ENCODE data around the gene SSC4D. TPM values are rescaled to one million over a fixed set of nuclear protein-coding genes. Genes with fewer than 3 reads are reported as not detected.
"Not testable (repeated sequence)": the region's sequence is repeated elsewhere in the genome, so short reads cannot be mapped to it uniquely, and the experiment has no call there.

SSC4D gene
- total RNA-seq, 1 donor from 2014 or later: not detected

DNA sequence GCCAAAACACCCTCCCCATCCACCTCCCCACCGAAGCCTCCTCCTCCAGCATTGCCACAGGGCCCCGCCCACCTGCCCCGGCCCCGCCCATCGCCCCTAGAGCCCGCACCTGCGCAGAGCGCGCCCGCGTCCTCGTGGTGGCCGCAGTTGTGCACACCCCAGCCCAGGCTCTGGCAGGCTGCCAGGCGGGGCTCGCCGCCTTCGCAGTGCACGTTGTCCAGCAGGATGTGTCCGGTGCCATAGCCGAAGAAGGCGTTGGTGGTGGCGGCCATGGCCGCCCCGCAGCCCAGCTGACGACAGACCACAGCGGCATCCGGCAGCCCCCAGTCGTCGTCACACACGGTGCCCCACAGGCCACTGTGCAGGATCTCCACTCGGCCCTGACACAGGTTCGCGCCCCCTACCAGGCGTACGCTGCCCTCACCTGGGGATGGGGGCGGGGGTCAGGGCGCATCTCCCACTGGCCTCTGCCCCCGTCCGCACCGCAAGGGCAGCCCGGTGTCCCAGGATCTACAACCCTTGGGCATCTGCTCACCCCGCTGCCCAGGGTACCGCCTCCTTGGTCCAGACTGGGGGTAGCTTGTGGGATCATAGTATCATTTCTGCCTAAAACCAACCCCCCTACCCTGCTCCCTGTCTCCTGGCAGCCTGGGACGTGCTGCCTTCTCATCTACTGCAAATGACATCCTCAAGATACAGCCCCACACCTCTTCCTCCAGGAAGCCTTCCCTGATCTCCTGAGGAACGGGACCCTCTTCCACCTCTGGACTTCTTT is 11.9 kb downstream of the SSC4D start:
- DNase-seq (ENCODE audit: extremely low spot score in 2 of 2): no peak
- peak in 1 of 2 donors; percentile 47 for TF ChIP-seq POLR2AphosphoS5 (IDR thresholded peaks at IDR 0.05; ENCODE audit: insufficient read depth in 1 of 2, low read depth in 1 of 2)
- TF ChIP-seq POLR2A (IDR thresholded peaks at IDR 0.05): no peak
- TF ChIP-seq, protein P1, sequence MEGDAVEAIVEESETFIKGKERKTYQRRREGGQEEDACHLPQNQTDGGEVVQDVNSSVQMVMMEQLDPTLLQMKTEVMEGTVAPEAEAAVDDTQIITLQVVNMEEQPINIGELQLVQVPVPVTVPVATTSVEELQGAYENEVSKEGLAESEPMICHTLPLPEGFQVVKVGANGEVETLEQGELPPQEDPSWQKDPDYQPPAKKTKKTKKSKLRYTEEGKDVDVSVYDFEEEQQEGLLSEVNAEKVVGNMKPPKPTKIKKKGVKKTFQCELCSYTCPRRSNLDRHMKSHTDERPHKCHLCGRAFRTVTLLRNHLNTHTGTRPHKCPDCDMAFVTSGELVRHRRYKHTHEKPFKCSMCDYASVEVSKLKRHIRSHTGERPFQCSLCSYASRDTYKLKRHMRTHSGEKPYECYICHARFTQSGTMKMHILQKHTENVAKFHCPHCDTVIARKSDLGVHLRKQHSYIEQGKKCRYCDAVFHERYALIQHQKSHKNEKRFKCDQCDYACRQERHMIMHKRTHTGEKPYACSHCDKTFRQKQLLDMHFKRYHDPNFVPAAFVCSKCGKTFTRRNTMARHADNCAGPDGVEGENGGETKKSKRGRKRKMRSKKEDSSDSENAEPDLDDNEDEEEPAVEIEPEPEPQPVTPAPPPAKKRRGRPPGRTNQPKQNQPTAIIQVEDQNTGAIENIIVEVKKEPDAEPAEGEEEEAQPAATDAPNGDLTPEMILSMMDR (IDR thresholded peaks at IDR 0.05): peak in 1 of 3 experiments; percentile 12
- H3K4me1 ChIP-seq: peaks cover 19% of the 10 kb centered on the region
- H3K9me3 ChIP-seq: no peaks in the 10 kb centered on the region
- no peaks in the 10 kb centered on the region for H3K36me3 ChIP-seq
- intact Hi-C loops (cut with DNase I): no loop called here
- peak overlapping the region; percentile 48 to 50 for H3K4me3 ChIP-seq
- peak overlapping the region; percentile 44 for H3K27ac ChIP-seq
- H3K27me3 ChIP-seq: no peaks in the 10 kb centered on the region

- Histone ChIP-seq H3K27ac (no peak overlapping the region), H3K36me3 (no peaks in the 10 kb centered on the region), H3K4me3 (peak overlapping the region in 1 of 2 donors; percentile 48), H3K27me3 (no peaks in the 10 kb centered on the region), H3K4me1 (peaks cover 22% of the 10 kb centered on the region), H3K9me3 (no peaks in the 10 kb centered on the region)
- no peak for TF ChIP-seq POLR2AphosphoS5 (IDR thresholded peaks at IDR 0.05; ENCODE audit: insufficient read depth in 1 of 2, low read depth in 1 of 2)
- TF ChIP-seq, protein P1 (IDR thresholded peaks at IDR 0.05): no peak
- no peak for TF ChIP-seq POLR2A (IDR thresholded peaks at IDR 0.05)
- intact Hi-C loops (cut with DNase I): no loop called here
- no peak for DNase-seq (ENCODE audit: extremely low spot score in 2 of 2)
Measured at GRCh38 chr7:76396864-76397263, 12.6 kb downstream of the SSC4D start.

DNA sequence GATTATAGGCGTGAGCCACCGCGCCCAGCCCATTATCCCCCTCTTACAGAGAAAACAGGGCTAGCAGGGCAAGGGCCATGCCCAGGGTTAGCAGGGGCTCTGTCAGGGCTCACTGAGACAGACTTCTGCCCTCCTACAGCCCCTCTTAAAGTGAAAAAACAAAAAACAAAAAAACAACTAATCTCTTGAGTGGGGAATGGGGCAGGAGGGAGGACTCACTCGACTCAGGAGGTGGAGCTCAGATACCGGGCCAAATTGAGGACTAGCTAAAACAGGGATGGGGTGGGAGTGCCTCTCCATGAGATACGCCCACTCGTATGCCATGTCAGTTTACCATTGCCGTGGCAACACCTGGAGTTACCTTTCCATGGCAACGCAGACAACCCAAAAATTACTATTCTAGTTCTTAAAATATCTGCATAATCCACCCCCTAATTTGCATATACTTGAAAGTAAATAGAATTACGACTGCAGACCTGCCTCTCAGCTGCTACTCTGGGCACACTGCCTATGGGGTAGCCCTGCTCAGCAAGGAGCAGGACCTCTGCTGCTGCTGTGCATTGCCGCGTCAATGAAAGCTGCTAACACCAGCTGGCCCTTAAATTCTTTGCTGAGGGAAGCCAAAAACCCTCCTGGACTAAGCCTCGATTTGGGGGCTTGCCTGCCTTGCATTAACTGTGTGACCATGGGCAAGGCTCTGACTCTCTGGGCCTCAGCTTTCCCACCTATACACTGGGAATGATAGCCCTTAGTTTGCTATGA is 13.4 kb downstream of the SSC4D start:
- DNase-seq (ENCODE audit: extremely low spot score in 2 of 2): no peak
- Histone ChIP-seq H3K27ac (no peak overlapping the region), H3K27me3 (no peaks in the 10 kb centered on the region), H3K4me1 (peaks cover 22% of the 10 kb centered on the region), H3K9me3 (no peaks in the 10 kb centered on the region), H3K4me3 (no peak overlapping the region), H3K36me3 (no peaks in the 10 kb centered on the region)
- TF ChIP-seq POLR2AphosphoS5 (IDR thresholded peaks at IDR 0.05; ENCODE audit: insufficient read depth in 1 of 2, low read depth in 1 of 2): no peak
- TF ChIP-seq, protein P1 (IDR thresholded peaks at IDR 0.05): no peak
- no peak for TF ChIP-seq POLR2A (IDR thresholded peaks at IDR 0.05)
- intact Hi-C loops (cut with DNase I): no loop called here

GRCh38 chr7:76395605-76395964 is 13.9 kb downstream of the SSC4D start:
- H3K27ac ChIP-seq; intact Hi-C loops (cut with DNase I); DNase-seq (ENCODE audit: extremely low spot score in 2 of 2); H3K36me3 ChIP-seq; H3K9me3 ChIP-seq; H3K4me3 ChIP-seq; H3K27me3 ChIP-seq: not testable (repeated sequence)
- peaks cover 22% of the 10 kb centered on the region for H3K4me1 ChIP-seq

DNA sequence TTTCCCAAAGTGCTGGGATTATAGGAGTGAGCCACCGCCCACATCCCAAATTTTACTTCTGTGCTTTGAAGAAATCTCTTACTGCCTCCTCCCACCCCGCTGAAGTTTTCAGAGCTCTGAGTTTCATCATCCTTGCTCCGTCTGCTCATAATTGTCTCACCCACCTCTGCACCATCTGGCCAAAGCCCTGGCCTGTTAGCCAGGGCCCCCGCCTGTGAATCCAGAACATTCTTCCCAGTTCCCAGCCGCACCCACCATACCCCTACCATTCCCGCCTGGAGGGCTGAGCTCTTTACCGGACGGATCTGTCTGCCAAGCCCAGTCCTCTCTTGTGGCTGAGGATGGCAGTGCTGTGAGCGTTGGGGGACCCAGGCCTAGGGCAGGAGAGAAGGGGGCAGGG is 14.5 kb downstream of the SSC4D start:
- H3K27me3 ChIP-seq: no peaks in the 10 kb centered on the region
- no peaks in the 10 kb centered on the region for H3K9me3 ChIP-seq
- peaks cover 22% of the 10 kb centered on the region for H3K4me1 ChIP-seq
- H3K4me3 ChIP-seq: no peak overlapping the region
- no peak overlapping the region for H3K27ac ChIP-seq
- DNase-seq (ENCODE audit: extremely low spot score in 2 of 2): no peak
- TF ChIP-seq POLR2A (IDR thresholded peaks at IDR 0.05) (no peak), POLR2AphosphoS5 (IDR thresholded peaks at IDR 0.05; ENCODE audit: insufficient read depth in 1 of 2, low read depth in 1 of 2) (no peak)
- TF ChIP-seq, protein P1 (IDR thresholded peaks at IDR 0.05): no peak
- intact Hi-C loops (cut with DNase I): no loop called here
- H3K36me3 ChIP-seq: no peaks in the 10 kb centered on the region

All from vagina (tissue), 2 donors.